Fibroblast of peridontal ligament (primary cell): Measurements from ENCODE around the gene ECT2L.
"Not testable (repeated sequence)": the region's sequence is repeated elsewhere in the genome, so short reads cannot be mapped to it uniquely, and the experiment has no call there.

Experiments
- DNase-seq: peaks from one replicate; pipeline ENCODE4 v3.0.0-alpha.2; 2010; ENCODE audit errors: extremely low read depth

Gene ECT2L

DNA sequence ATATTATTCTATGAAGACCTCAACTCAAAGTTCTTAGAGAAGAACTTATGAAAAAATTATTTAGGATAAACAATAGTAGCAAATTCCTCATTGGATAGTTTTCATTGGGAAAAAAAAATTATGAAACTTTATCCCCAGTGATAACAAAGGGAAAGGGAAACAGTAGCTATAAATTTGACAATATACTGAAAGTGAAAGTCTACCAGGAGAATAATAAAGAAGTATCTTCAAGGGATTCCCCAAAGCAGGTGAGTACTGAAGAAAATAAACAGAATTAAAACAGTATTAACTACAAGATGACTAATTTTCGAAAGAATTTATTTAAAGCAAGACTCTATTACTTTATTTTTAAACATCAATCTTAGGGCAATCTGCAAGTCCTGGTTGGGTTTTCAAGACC is 135.8 kb downstream of the ECT2L start:
- DNase-seq, result no peak

DNA sequence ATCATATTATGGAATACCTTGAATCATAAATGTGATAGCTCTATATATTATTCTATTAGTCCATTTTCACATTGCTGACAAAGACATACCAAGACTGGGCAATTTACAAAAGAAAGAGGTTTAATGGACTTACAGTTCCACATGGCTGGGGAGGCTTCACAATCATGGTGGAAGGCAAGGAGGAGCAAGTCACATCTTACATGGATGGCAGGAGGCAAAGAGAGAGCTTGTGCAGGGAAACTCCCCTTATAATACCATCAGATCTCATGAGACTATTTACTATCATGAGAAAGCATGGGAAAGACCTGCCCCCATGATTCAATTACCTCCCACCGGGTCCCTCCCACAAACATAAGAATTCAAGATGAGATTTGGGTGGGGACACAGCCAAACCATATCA is 141.0 kb downstream of the ECT2L start:
- not testable (repeated sequence) for DNase-seq

DNA sequence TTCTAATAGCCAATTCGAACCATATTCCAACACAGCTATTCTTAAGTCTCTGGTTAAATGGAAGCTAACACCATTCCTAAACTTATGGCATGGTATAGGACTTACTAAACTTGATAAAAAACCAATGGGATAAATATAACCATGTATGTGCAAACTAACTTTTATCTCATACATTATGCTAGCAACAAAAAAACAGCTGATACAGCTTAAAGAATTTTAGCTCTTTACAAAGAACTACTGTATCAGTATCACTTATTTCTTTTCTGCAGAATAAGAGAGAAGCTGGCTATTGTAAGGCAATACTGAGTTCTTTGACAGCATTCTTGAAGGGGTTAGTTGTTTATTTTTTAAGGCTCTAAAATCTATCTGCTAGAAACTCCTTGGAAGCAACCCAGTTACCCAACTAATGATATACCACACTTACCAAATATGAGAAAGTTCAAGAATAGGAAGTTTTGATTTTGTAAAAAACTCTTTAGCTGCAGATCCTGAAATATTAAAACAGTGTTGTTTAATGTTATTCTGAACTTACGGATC is 147.3 kb downstream of the ECT2L start:
- peak; percentile 55 for DNase-seq

DNA sequence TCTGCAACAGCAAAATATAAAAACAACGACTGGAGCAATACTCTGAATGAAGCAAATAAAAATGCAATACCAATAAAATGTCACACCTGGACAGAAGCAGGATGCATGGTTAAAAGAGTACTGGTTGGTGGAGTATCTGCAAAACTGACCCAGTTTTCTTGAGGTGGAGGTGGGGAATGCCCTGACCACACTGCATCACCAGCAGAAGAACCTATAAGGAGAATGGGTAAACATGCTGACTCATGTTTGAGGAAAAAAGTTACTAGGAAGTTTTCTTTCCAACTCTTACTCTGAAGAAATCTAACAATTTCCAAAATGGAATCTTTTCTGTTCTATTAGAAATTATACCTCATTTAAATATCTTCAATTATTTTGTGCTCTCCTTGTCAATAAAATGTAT is 148.5 kb downstream of the ECT2L start:
- peak; percentile 68 for DNase-seq

DNA sequence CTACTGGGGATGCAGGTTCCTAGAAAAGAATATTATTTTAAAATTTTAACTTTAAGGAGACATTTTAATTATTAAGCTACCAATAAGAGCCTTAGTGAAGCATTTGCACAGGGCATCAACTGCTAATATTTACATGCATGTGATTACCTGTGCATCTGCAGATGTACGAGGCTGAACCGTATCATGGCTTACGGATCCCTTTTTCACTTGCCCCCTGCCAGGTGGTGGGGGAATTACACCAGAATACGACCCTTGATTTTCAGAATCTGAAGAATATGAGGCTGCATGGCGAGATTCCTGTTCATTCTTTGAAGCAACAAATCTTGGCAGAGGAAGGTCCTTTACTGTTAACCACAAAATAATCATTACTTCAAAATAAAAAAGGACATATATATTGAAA is 149.5 kb downstream of the ECT2L start:
- DNase-seq, result no peak

DNA sequence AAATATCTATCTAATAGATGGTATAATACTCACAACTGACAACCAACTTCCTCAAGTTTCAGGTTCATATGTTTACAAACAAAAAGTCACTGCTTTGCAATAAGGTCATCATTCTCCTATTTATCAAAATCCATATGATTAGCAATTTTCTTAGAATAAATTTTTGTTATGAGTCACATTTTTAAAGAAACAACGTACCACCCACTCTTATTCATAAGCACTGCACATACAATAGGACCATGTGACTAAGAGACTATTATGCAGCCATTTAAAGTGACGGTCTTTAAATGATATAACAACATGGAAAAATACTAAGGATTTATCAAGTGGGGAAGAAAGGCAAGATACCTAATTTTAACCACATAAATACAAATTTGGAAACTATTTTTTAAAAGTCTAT is 152.1 kb downstream of the ECT2L start:
- DNase-seq, result no peak

DNA sequence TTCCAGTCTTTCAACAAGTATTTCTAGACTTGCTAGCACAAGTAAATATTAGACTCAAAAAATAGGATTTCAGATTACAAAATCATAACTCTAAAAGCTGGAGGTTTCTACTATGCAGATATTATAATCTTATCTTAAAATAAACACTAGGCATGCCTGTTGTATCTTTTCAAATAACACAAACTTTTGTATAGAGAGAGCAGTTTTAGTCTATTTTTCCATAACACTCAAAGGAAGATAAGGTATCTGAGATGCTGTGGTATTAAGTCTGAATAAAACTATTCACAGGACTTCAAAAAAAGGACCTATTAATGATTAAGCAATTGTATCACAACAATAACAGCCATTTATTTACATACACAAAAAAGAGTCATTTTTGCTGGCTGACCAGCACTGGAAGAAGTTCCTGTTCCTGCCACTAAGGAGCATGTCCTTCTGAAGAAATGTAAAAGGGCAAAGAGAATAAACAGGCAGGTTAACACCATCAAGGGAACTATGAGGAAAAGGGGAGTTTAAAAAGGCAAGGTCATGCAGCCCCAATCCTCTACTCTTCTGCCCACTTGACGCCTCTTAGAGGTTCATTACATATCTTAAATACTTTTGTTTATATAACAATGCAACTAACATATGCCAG is 152.8 kb downstream of the ECT2L start:
- DNase-seq, result no peak

DNA sequence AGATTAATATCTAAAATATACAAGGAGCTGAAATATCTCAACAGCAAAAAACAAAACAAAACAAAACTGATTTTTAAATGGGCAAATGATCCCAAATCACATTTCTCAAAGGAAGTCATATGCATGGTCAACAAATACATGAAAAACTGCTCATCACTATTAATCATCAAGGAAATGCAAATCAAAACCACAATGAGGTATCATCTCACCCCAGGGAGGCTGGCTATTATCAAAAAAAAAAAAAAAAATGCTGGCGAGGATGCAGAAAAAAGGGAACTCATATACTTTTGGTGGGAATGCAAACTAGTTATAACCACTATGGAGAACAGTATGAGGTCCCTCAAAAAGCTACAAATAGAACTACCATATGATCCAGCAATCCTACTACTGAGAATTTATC is 157.6 kb downstream of the ECT2L start:
- peak; percentile 26 for DNase-seq
